ENCODE results near the gene POP7. TPM values are rescaled to one million over a fixed set of nuclear protein-coding genes. Genes with fewer than 3 reads are reported as not detected.

Gene POP7
- total RNA-seq, 1 donor from 2014 or later: 40.6 TPM

GRCh38 chr7:100682228-100682741 is 23.6 kb upstream of the POP7 start:
- no peak for TF ChIP-seq EZH2 (IDR thresholded peaks at IDR 0.05; ENCODE audit: insufficient read depth, low read length)
- TF ChIP-seq CTCF (IDR thresholded peaks at IDR 0.05; ENCODE audit: insufficient read depth, low read depth, low read length): no peak
- DNase-seq (ENCODE audit: low read depth) (peak; percentile 35), FAIRE-seq (no peak)
- no peaks in the 10 kb centered on the region for H3K27me3 ChIP-seq (ENCODE audit: insufficient read depth, low read length)
- no peaks in the 10 kb centered on the region for H3K9me3 ChIP-seq (ENCODE audit: insufficient read depth, low read depth, low read length)
- no peak overlapping the region for H2AFZ ChIP-seq (ENCODE audit: low read depth, low read length)
- H3K27ac ChIP-seq (ENCODE audit: low read depth, low read length): no peak overlapping the region
- H3K27me3 Mint-ChIP-seq (ENCODE audit: low read depth, unreplicated experiment): no peaks in the 10 kb centered on the region
- H4K20me1 ChIP-seq (ENCODE audit: insufficient read depth, low read length): peaks cover 52% of the 10 kb centered on the region
- peaks cover 9% of the 10 kb centered on the region for H3K36me3 Mint-ChIP-seq (ENCODE audit: low read depth, unreplicated experiment)
- no peak overlapping the region for H3K4me3 Mint-ChIP-seq (ENCODE audit: unreplicated experiment)
- no peak overlapping the region for H3K4me3 ChIP-seq (ENCODE audit: insufficient read depth, low read depth, low read length)
- H3K9ac ChIP-seq (ENCODE audit: low read length): no peak overlapping the region
- peaks cover 9% of the 10 kb centered on the region for H3K4me1 ChIP-seq (ENCODE audit: insufficient read depth, low read length)
- no peak overlapping the region for H3K27ac Mint-ChIP-seq (ENCODE audit: unreplicated experiment)
- H3K4me2 ChIP-seq (ENCODE audit: low read length): peak overlapping the region; percentile 15
- no peaks in the 10 kb centered on the region for H3K9me3 Mint-ChIP-seq (ENCODE audit: unreplicated experiment)
- H3K4me1 Mint-ChIP-seq (ENCODE audit: low read depth, unreplicated experiment): no peaks in the 10 kb centered on the region
- H3K79me2 ChIP-seq (ENCODE audit: insufficient read depth, low read length): peaks cover 13% of the 10 kb centered on the region
- H3K36me3 ChIP-seq (ENCODE audit: insufficient read depth, low read length): peaks cover 7% of the 10 kb centered on the region

GRCh38 chr7:100682991-100683658 is 22.8 kb upstream of the POP7 start:
- Mint-ChIP-seq H3K4me1 (ENCODE audit: low read depth, unreplicated experiment) (peaks cover 5% of the 10 kb centered on the region), H3K9me3 (ENCODE audit: unreplicated experiment) (no peaks in the 10 kb centered on the region), H3K27ac (ENCODE audit: unreplicated experiment) (no peak overlapping the region), H3K27me3 (ENCODE audit: low read depth, unreplicated experiment) (no peaks in the 10 kb centered on the region), H3K36me3 (ENCODE audit: low read depth, unreplicated experiment) (peaks cover 8% of the 10 kb centered on the region), H3K4me3 (ENCODE audit: unreplicated experiment) (no peak overlapping the region)
- H2AFZ ChIP-seq (ENCODE audit: low read depth, low read length): no peak overlapping the region
- H3K9ac ChIP-seq (ENCODE audit: low read length): no peak overlapping the region
- H3K79me2 ChIP-seq (ENCODE audit: insufficient read depth, low read length): peaks cover 5% of the 10 kb centered on the region
- no peaks in the 10 kb centered on the region for H3K9me3 ChIP-seq (ENCODE audit: insufficient read depth, low read depth, low read length)
- peaks cover 48% of the 10 kb centered on the region for H4K20me1 ChIP-seq (ENCODE audit: insufficient read depth, low read length)
- H3K27ac ChIP-seq (ENCODE audit: low read depth, low read length): no peak overlapping the region
- no peak overlapping the region for H3K4me3 ChIP-seq (ENCODE audit: insufficient read depth, low read depth, low read length)
- H3K4me2 ChIP-seq (ENCODE audit: low read length): no peak overlapping the region
- FAIRE-seq (no peak), DNase-seq (ENCODE audit: low read depth) (no peak)
- no peaks in the 10 kb centered on the region for H3K27me3 ChIP-seq (ENCODE audit: insufficient read depth, low read length)
- peaks cover 7% of the 10 kb centered on the region for H3K36me3 ChIP-seq (ENCODE audit: insufficient read depth, low read length)
- peaks cover 14% of the 10 kb centered on the region for H3K4me1 ChIP-seq (ENCODE audit: insufficient read depth, low read length)
- no peak for TF ChIP-seq CTCF (IDR thresholded peaks at IDR 0.05; ENCODE audit: insufficient read depth, low read depth, low read length)
- TF ChIP-seq EZH2 (IDR thresholded peaks at IDR 0.05; ENCODE audit: insufficient read depth, low read length): no peak
